SK-N-SH treated with all-trans-retinoic acid at 6 μM for 48 hours (cell line): ENCODE data around the gene B3GNT3.

Experiments
- RARB ChIP-seq: fragments of 250-450 bp; sonication (Bioruptor Pico); IDR thresholded peaks from 2 replicates; pipeline ENCODE4 v1.8.0; 2021; ENCODE audit warnings: mild to moderate bottlenecking, moderate library complexity
- TCF4 ChIP-seq: fragments of 250-450 bp; sonication (Bioruptor Pico); IDR thresholded peaks from 2 replicates; pipeline ENCODE4 v1.8.0; 2021; ENCODE audit warnings: mild to moderate bottlenecking, moderate library complexity, borderline replicate concordance
- TOX ChIP-seq: fragments of 250-450 bp; sonication (Bioruptor Pico); IDR thresholded peaks from 2 replicates; pipeline ENCODE4 v1.8.0; 2021; ENCODE audit warnings: mild to moderate bottlenecking, moderate library complexity, borderline replicate concordance
- TF ChIP-seq, protein P1 (sequence below): fragments of 250-450 bp; sonication (Bioruptor Pico); IDR thresholded peaks from 2 replicates; pipeline ENCODE4 v1.8.0; 2021; ENCODE audit warnings: low read depth, mild to moderate bottlenecking, moderate library complexity, borderline replicate concordance

DNA sequence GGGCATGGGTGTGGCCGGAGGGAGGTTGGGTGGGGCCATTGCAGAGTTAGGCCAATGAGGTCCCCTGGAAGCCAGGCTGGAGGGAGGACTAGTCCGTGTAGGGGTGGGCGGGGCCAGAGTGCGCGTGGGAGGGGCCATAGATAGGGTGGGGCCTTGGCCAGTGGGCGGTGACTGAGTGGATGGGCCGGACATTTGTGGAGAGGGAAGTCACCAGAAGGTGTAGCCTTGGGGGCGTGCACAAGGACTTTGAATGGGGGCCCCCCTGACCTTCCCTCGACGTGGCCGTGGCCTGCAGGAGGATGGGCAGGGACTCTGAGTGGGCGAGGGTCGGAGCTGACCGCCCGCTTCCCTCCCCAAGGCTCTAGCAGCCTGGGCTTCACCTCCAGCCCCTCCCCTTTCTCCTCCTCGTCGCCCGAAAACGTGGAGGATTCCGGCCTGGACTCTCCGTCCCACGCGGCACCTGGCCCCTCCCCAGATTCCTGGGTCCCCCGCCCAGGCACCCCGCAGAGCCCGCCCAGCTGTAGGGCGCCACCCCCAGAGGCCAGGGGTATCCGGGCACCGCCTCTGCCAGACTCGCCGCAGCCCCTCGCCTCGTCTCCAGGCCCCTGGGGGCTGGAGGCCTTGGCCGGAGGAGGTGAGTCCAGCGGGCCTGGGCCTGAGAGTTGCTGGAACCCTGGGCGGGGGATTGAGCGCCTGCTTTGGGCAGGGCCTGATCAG lies 16.5 kb upstream of the B3GNT3 start:
- TF ChIP-seq RARB (CRISPR knock-in tag) (no peak), TOX (CRISPR knock-in tag) (no peak), TCF4 (CRISPR knock-in tag) (no peak)
- TF ChIP-seq, protein P1, sequence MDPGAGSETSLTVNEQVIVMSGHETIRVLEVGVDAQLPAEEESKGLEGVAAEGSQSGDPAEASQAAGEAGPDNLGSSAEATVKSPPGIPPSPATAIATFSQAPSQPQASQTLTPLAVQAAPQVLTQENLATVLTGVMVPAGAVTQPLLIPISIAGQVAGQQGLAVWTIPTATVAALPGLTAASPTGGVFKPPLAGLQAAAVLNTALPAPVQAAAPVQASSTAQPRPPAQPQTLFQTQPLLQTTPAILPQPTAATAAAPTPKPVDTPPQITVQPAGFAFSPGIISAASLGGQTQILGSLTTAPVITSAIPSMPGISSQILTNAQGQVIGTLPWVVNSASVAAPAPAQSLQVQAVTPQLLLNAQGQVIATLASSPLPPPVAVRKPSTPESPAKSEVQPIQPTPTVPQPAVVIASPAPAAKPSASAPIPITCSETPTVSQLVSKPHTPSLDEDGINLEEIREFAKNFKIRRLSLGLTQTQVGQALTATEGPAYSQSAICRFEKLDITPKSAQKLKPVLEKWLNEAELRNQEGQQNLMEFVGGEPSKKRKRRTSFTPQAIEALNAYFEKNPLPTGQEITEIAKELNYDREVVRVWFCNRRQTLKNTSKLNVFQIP = no peak
